GM19193 (cell line): Measurements from ENCODE around the gene ETF1.

ENCODE experiments used
- POLR2A ChIP-seq: IDR thresholded peaks from 4 replicates; pipeline ENCODE4 v1.6.1; 2011; ENCODE audit not compliant: insufficient read depth, insufficient read length; ENCODE audit errors: extremely low read depth

ETF1 gene

GRCh38 chr5:138520971-138521370, 22.1 kb downstream of the ETF1 start:
- no peak for TF ChIP-seq POLR2A

GRCh38 chr5:138517437-138517836, 25.6 kb downstream of the ETF1 start:
- TF ChIP-seq POLR2A = no peak

- no peak for TF ChIP-seq POLR2A
These were observed 27.3 kb downstream of the ETF1 start for GRCh38 chr5:138515556-138516245.

GRCh38 chr5:138514021-138514420, 29.0 kb downstream of the ETF1 start:
- no peak for TF ChIP-seq POLR2A

- no peak for TF ChIP-seq POLR2A
These were observed 34.1 kb downstream of the ETF1 start for GRCh38 chr5:138508958-138509357.

- TF ChIP-seq POLR2A = no peak
These were observed 36.4 kb downstream of the ETF1 start for GRCh38 chr5:138506370-138507306.

GRCh38 chr5:138504799-138505198, 38.2 kb downstream of the ETF1 start:
- no peak for TF ChIP-seq POLR2A

GRCh38 chr5:138503487-138504270, 39.4 kb downstream of the ETF1 start:
- TF ChIP-seq POLR2A = no peak

- no peak for TF ChIP-seq POLR2A
These were observed 40.5 kb downstream of the ETF1 start for GRCh38 chr5:138502521-138502920.

GRCh38 chr5:138502121-138502520, 40.9 kb downstream of the ETF1 start:
- no peak for TF ChIP-seq POLR2A

- TF ChIP-seq POLR2A = no peak
These were observed 44.7 kb downstream of the ETF1 start for GRCh38 chr5:138498376-138498775.

- TF ChIP-seq POLR2A = no peak
These were observed 47.7 kb downstream of the ETF1 start for GRCh38 chr5:138495351-138495750.

- TF ChIP-seq POLR2A = no peak
These were observed 50.4 kb downstream of the ETF1 start for GRCh38 chr5:138492560-138493045.

GRCh38 chr5:138491669-138492559, 51.1 kb downstream of the ETF1 start:
- no peak for TF ChIP-seq POLR2A
